ENCODE results near the gene CNGA2.

The CNGA2 gene

DNA sequence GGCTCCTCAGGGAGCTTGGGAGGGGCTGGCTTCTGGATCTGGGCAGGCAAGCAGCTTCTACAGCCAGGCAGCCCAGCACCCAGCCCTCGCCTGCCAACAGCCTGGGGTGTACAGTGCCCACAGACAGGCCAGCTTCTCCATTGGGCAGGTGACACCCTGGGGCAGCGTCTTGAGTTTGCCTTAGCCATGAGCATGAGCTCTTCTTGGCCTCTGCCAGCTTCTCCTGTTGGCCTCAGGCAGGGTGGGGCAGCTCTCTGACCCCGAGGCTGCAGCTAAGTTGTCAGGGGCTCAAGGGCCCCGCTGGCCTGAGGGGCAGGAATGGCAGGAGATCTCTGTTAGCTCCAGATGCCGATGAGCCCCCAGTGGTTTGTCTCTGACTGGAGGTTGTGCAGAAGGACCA lies 7.8 kb upstream of the CNGA2 start:
- no peak for DNase-seq
- intact Hi-C loops (cut with DNase I; ENCODE audit: low total_unique reads), result loop anchor here (2.0 kb wide), 1 partner anchor 574 kb away; no protein-coding TSS in a partner anchor
- H3K36me3 ChIP-seq, result no peaks in the 10 kb centered on the region
- no peak overlapping the region for H3K27ac ChIP-seq
- TF ChIP-seq, protein P1, sequence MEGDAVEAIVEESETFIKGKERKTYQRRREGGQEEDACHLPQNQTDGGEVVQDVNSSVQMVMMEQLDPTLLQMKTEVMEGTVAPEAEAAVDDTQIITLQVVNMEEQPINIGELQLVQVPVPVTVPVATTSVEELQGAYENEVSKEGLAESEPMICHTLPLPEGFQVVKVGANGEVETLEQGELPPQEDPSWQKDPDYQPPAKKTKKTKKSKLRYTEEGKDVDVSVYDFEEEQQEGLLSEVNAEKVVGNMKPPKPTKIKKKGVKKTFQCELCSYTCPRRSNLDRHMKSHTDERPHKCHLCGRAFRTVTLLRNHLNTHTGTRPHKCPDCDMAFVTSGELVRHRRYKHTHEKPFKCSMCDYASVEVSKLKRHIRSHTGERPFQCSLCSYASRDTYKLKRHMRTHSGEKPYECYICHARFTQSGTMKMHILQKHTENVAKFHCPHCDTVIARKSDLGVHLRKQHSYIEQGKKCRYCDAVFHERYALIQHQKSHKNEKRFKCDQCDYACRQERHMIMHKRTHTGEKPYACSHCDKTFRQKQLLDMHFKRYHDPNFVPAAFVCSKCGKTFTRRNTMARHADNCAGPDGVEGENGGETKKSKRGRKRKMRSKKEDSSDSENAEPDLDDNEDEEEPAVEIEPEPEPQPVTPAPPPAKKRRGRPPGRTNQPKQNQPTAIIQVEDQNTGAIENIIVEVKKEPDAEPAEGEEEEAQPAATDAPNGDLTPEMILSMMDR (IDR thresholded peaks at IDR 0.05), result no peak
- no peak overlapping the region for H3K4me3 ChIP-seq
- no peaks in the 10 kb centered on the region for H3K27me3 ChIP-seq
- H3K9me3 ChIP-seq, result no peaks in the 10 kb centered on the region
- no peaks in the 10 kb centered on the region for H3K4me1 ChIP-seq

DNA sequence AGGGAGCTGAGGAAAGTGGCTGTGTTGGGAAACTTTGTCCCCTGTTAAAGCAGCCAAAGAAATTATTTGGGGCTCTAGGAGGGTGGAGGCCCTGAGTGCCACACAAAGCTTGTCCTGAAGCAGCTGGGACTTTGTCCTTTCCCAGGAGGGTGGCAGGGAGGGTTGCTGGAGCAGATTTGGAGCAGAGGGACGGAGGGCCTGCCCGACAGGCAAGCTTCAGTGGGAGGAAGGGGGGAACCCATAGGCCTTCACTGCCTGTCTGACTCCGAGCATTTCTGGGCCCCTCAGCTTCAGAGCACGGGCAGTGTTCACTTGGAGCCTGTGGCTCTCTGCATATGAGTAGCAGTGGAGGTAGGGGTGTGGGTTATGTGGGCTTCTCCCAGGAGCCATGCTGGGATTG lies 7.2 kb upstream of the CNGA2 start:
- no peak for DNase-seq
- Histone ChIP-seq H3K36me3 (no peaks in the 10 kb centered on the region), H3K27ac (no peak overlapping the region), H3K4me3 (no peak overlapping the region), H3K9me3 (no peaks in the 10 kb centered on the region), H3K27me3 (no peaks in the 10 kb centered on the region), H3K4me1 (no peaks in the 10 kb centered on the region)
- intact Hi-C loops (cut with DNase I; ENCODE audit: low total_unique reads), result loop anchor here (2.0 kb wide), 1 partner anchor 575 kb away; no protein-coding TSS in a partner anchor
- TF ChIP-seq, protein P1 (IDR thresholded peaks at IDR 0.05), result no peak

DNA sequence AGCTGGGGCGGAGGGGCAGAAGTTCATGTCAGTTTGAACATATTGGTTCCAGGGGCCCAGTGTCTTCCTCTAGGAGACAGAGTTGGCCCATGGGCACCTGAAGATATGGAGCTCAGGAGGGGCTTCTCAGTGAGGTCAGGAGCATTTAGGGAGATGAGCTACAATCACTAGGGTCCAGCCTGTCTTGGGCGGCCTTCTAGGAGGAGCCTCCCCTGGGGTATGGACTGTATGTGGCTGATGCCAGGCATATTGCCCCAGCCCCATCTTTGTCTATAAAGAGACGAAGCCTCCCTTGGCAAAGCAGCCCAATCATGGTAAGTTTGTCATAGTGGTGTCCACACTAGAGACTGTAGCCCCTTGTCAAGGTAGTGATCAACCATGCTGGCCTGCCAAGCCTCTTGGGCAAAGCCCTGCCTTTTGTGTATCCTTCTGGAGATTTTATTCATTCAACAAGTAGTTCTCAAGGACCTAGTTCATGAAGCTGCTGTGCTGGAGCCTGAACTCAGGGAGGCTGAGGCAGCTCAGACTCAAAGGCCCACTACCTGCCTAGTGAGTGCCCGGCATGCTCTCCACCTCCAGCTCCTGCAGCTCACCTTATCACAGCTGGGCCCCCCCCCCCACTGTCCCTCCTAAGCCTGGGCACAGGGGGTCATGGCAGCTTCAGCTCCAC lies 5.4 kb upstream of the CNGA2 start:
- DNase-seq, result no peak
- Histone ChIP-seq H3K9me3 (no peaks in the 10 kb centered on the region), H3K4me3 (no peak overlapping the region), H3K27ac (no peak overlapping the region), H3K27me3 (no peaks in the 10 kb centered on the region), H3K36me3 (no peaks in the 10 kb centered on the region), H3K4me1 (no peaks in the 10 kb centered on the region)
- intact Hi-C loops (cut with DNase I; ENCODE audit: low total_unique reads), result no loop called here
- TF ChIP-seq, protein P1 (IDR thresholded peaks at IDR 0.05), result no peak

DNA sequence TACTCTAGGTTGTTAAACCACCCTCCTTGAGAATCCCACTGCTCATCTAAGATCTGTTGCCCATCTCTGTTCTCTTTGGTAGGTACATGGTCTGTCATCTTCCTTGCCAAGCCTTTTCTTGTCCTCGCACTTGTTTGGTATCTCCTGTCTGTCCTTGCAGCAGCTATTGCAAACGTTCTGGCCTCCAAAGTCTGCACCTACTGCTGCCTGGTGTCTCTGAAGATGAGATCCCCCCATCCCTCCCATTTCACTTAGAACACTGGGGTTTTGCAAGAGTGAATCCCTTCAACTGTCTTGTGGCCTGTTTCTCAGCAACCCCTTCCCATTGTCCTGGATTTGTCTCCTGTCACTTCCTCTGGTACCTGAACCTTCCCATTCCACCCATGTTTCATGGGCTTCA lies 673 bp downstream of the CNGA2 start:
- intact Hi-C loops (cut with DNase I; ENCODE audit: low total_unique reads), result no loop called here
- Histone ChIP-seq H3K9me3 (no peaks in the 10 kb centered on the region), H3K36me3 (no peaks in the 10 kb centered on the region), H3K4me3 (no peak overlapping the region), H3K27me3 (no peaks in the 10 kb centered on the region), H3K4me1 (no peaks in the 10 kb centered on the region), H3K27ac (no peak overlapping the region)
- TF ChIP-seq, protein P1 (IDR thresholded peaks at IDR 0.05), result no peak
- DNase-seq, result no peak

DNA sequence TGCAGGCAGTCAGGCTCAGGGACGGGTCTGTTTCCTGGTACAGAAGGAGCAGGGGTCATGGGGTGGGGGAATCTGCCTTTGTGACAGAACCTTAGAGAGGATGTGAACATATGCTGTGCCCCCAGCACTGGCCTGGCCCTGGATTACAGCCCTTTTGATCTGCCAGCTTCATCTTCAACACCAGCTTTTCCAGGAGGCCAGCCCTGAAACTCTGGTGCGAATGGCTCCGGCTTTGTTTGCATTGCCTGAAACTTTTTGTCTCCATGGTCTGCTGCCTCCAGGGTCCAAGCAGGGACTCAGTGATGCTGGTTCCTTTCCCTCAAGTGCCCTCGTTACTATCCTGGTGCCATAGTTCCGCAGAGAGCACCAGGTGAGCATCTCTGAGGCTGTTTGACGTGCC lies 2.1 kb downstream of the CNGA2 start:
- no peaks in the 10 kb centered on the region for H3K36me3 ChIP-seq
- intact Hi-C loops (cut with DNase I; ENCODE audit: low total_unique reads), result no loop called here
- DNase-seq, result no peak
- no peaks in the 10 kb centered on the region for H3K9me3 ChIP-seq
- TF ChIP-seq, protein P1 (IDR thresholded peaks at IDR 0.05), result no peak
- no peak overlapping the region for H3K27ac ChIP-seq
- no peak overlapping the region for H3K4me3 ChIP-seq
- no peaks in the 10 kb centered on the region for H3K4me1 ChIP-seq
- H3K27me3 ChIP-seq, result no peaks in the 10 kb centered on the region

DNA sequence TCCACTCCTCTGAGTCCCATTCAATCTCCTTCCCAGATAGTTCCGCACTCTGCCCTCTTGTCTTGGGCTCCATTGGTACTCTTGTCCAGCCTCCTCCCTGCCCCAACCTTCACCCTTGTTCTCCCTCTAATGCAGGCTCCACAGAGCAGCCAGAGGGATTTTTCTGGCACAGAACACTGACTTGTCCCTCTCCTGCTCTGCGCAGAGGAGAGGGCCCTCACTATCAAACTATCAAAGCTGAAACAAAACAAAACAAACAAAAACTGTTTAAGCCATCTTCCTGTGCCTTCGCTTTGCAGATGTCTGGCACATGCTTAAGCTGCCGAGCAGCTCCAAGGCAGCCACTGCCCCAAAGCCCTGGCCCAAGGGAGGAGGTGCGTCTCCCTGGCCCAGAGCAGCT lies 2.9 kb downstream of the CNGA2 start:
- Histone ChIP-seq H3K27ac (no peak overlapping the region), H3K27me3 (no peaks in the 10 kb centered on the region), H3K9me3 (no peaks in the 10 kb centered on the region), H3K36me3 (no peaks in the 10 kb centered on the region), H3K4me1 (no peaks in the 10 kb centered on the region), H3K4me3 (no peak overlapping the region)
- TF ChIP-seq, protein P1 (IDR thresholded peaks at IDR 0.05), result no peak
- intact Hi-C loops (cut with DNase I; ENCODE audit: low total_unique reads), result no loop called here
- DNase-seq, result no peak
